HepG2 (cell line): ENCODE data around the gene DPH2. TPM values are rescaled to one million over a fixed set of nuclear protein-coding genes. Genes with fewer than 3 reads are reported as not detected.
A peak's percentile ranks its signal among the peaks of the same experiment; 100 is the strongest.

Experiments
- FOSL2 ChIP-seq: sonication (generic); formaldehyde crosslinking; IDR thresholded peaks from 2 replicates; pipeline ENCODE4 v1.4.0; 2020; ENCODE audit warnings: missing genetic modification reagents
- GABPA ChIP-seq, 2 experiments: IDR thresholded peaks; 2 replicates each; pipeline ENCODE4 v1.6.1; 2011 to 2016; ENCODE audit warnings: low read depth in 2 of 2, low read length in 1 of 2, missing biosample characterization in 1 of 2, missing genetic modification characterization in 1 of 2
- HHEX ChIP-seq: IDR thresholded peaks from 2 replicates; pipeline ENCODE4 v1.6.1; 2016; ENCODE audit warnings: control low read depth
- HOXA7 ChIP-seq: sonication (generic); formaldehyde crosslinking; IDR thresholded peaks from 2 replicates; pipeline ENCODE4 v1.8.1; 2022; ENCODE audit warnings: mild to moderate bottlenecking, missing genetic modification reagents, moderate library complexity
- HOXA9 ChIP-seq: sonication (generic); formaldehyde crosslinking; IDR thresholded peaks from 2 replicates; pipeline ENCODE4 v1.8.1; 2022; ENCODE audit warnings: missing genetic modification reagents, mild to moderate bottlenecking, moderate library complexity, borderline replicate concordance
- MXD4 ChIP-seq: IDR thresholded peaks from 2 replicates; pipeline ENCODE4 v1.6.1; 2016; ENCODE audit warnings: mild to moderate bottlenecking, missing biosample characterization, missing genetic modification reagents
- MZF1 ChIP-seq: sonication (generic); formaldehyde crosslinking; IDR thresholded peaks from 2 replicates; pipeline ENCODE4 v1.8.1; 2023; ENCODE audit warnings: mild to moderate bottlenecking, missing genetic modification reagents, borderline replicate concordance
- NR2C2 ChIP-seq: sonication (generic); formaldehyde crosslinking; IDR thresholded peaks from 2 replicates; pipeline ENCODE4 v1.4.0; 2020; ENCODE audit warnings: missing genetic modification reagents, mild to moderate bottlenecking, moderate library complexity, borderline replicate concordance
- STAT5B ChIP-seq: sonication (generic); formaldehyde crosslinking; IDR thresholded peaks from 2 replicates; pipeline ENCODE4 v1.4.0; 2020; ENCODE audit warnings: missing genetic modification reagents
- TBP ChIP-seq: sonication (generic); formaldehyde crosslinking; IDR thresholded peaks from 2 replicates; pipeline ENCODE4 v1.5.0; 2020; ENCODE audit warnings: missing genetic modification reagents
- ZFP82 ChIP-seq: sonication (generic); formaldehyde crosslinking; IDR thresholded peaks from 2 replicates; pipeline ENCODE4 v1.5.1; 2020; ENCODE audit warnings: mild to moderate bottlenecking, missing genetic modification reagents, borderline replicate concordance
- ZFY ChIP-seq: sonication (generic); formaldehyde crosslinking; IDR thresholded peaks from 2 replicates; pipeline ENCODE4 v1.4.0; 2020; ENCODE audit warnings: missing genetic modification reagents
- ZIK1 ChIP-seq: sonication (generic); formaldehyde crosslinking; IDR thresholded peaks from 2 replicates; pipeline ENCODE4 v1.5.0; 2020; ENCODE audit warnings: mild to moderate bottlenecking, low read depth, missing genetic modification reagents, borderline replicate concordance
- ZNF274 ChIP-seq: sonication (generic); formaldehyde crosslinking; IDR thresholded peaks from 2 replicates; pipeline ENCODE4 v1.5.1; 2020; ENCODE audit warnings: mild to moderate bottlenecking, missing genetic modification reagents
- ZNF33B ChIP-seq: sonication (generic); formaldehyde crosslinking; IDR thresholded peaks from 2 replicates; pipeline ENCODE4 v1.5.1; 2020; ENCODE audit warnings: mild to moderate bottlenecking, missing genetic modification reagents
- polyA plus RNA-seq, 8 experiments: library from polyadenylated mRNA; depleted of rRNA in 3 of 8; stranded (reverse) in 7 of 8; unstranded in 1 of 8; fragments of >200 nt; fragmentation: Illumina TruSeq in 4 of 8; extraction: Trizol in 4 of 8; gene quantifications; 2 replicates each; pipeline versions ENCODE4 v1.2.1 to v1.2.3, GENCODE V29; 2011 to 2016; ENCODE audit warnings: low read depth in 4 of 8, missing spikeins in 1 of 8, mixed read lengths in 1 of 8; ENCODE audit not compliant: insufficient read depth in 1 of 8
- total RNA-seq, 5 experiments: library from RNA; depleted of rRNA; stranded (reverse); fragments of >200 nt; fragmentation: Illumina TruSeq; extraction: Trizol; gene quantifications; 2 replicates each; pipeline ENCODE4 v1.2.3, GENCODE V29; 2016; ENCODE audit warnings: low read depth in 1 of 5
- TF ChIP-seq, protein P1 (sequence below): IDR thresholded peaks from 2 replicates; pipeline ENCODE4 v1.6.1; 2016; ENCODE audit warnings: missing genetic modification reagents, missing compliant biosample characterization
- TF ChIP-seq, protein P2 (sequence below): sonication (generic); formaldehyde crosslinking; IDR thresholded peaks from 2 replicates; pipeline ENCODE4 v1.4.0; 2020; ENCODE audit warnings: missing genetic modification reagents, mild to moderate bottlenecking, borderline replicate concordance
- TF ChIP-seq, protein P3 (sequence below): sonication (generic); formaldehyde crosslinking; IDR thresholded peaks from 2 replicates; pipeline ENCODE4 v1.4.0; 2020; ENCODE audit warnings: mild to moderate bottlenecking, missing genetic modification reagents
- TF ChIP-seq, protein P4 (sequence below): sonication (generic); formaldehyde crosslinking; IDR thresholded peaks from 2 replicates; pipeline ENCODE4 v1.5.1; 2020; ENCODE audit warnings: missing genetic modification reagents, mild to moderate bottlenecking, borderline replicate concordance
- TF ChIP-seq, protein P5 (sequence below): sonication (generic); formaldehyde crosslinking; IDR thresholded peaks from 2 replicates; pipeline ENCODE4 v1.4.0; 2020; ENCODE audit warnings: missing genetic modification reagents

Gene DPH2
- total and polyA plus RNA-seq, 2 of the 13 experiments (the other 11 are each of a cell fraction or from before 2014, with no cell fraction given) = 32.2 to 38.3 TPM

DNA sequence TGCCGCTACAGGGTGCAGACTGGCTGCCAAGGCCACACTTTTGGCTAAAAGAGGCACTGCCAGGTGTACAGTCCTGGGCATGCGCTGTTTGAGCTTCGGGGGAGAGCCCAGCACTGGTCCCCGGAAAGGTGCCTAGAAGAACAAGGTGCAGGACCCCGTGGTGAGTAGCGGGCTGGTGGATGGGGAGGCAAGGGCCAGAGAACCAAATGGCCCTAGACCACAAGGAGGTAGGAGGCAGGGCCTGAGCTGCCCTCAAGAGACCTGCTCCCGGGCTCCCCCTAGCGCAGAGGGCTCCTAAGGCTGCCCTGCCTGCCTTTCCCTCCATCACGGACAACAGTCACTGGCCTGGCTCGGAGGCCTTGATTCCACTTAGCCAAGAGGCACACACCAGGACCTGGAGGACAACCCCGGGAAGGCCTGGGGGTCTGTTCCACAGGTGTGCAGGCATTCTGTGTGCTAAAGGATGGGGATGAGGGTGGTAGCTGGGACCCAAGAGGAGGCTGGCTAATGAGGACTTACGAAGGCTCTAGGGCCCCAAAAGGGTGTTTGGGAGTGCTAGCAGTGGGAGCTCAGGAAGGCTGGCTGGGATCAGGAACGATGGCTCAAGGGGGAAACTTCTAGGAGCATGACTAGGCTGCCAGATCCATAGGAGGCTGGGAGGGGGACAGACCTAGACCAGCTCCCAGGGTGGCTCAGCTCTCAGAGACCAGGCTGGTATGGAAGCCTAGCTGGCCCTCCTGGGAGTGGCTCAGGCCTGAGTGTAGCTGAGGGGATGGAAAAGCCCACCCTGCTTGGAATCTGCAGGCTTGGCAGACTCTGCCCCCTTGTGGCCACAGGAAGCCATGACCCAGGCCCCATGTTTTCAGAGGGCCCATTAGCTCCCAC, 35.5 kb upstream of the DPH2 start (continued):
- TF ChIP-seq ZIK1 (CRISPR knock-in tag) = peak; percentile 29; the same call in 1 of the 2 replicates
- no peak for TF ChIP-seq MXD4 (CRISPR knock-in tag)
- no peak for TF ChIP-seq HOXA9
- TF ChIP-seq, protein P1, sequence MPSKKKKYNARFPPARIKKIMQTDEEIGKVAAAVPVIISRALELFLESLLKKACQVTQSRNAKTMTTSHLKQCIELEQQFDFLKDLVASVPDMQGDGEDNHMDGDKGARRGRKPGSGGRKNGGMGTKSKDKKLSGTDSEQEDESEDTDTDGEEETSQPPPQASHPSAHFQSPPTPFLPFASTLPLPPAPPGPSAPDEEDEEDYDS (CRISPR knock-in tag) = no peak
- TF ChIP-seq, protein P2, sequence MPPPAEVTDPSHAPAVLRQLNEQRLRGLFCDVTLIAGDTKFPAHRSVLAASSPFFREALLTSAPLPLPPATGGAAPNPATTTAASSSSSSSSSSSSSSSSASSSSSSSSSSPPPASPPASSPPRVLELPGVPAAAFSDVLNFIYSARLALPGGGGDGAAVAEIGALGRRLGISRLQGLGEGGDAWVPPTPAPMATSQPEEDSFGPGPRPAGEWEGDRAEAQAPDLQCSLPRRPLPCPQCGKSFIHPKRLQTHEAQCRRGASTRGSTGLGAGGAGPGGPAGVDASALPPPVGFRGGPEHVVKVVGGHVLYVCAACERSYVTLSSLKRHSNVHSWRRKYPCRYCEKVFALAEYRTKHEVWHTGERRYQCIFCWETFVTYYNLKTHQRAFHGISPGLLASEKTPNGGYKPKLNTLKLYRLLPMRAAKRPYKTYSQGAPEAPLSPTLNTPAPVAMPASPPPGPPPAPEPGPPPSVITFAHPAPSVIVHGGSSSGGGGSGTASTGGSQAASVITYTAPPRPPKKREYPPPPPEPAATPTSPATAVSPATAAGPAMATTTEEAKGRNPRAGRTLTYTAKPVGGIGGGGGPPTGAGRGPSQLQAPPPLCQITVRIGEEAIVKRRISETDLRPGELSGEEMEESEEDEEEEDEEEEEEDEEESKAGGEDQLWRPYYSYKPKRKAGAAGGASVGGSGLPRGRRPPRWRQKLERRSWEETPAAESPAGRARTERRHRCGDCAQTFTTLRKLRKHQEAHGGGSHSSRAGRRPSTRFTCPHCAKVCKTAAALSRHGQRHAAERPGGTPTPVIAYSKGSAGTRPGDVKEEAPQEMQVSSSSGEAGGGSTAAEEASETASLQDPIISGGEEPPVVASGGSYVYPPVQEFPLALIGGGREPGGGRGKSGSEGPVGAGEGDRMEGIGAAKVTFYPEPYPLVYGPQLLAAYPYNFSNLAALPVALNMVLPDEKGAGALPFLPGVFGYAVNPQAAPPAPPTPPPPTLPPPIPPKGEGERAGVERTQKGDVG = no peak
- TF ChIP-seq, protein P3, sequence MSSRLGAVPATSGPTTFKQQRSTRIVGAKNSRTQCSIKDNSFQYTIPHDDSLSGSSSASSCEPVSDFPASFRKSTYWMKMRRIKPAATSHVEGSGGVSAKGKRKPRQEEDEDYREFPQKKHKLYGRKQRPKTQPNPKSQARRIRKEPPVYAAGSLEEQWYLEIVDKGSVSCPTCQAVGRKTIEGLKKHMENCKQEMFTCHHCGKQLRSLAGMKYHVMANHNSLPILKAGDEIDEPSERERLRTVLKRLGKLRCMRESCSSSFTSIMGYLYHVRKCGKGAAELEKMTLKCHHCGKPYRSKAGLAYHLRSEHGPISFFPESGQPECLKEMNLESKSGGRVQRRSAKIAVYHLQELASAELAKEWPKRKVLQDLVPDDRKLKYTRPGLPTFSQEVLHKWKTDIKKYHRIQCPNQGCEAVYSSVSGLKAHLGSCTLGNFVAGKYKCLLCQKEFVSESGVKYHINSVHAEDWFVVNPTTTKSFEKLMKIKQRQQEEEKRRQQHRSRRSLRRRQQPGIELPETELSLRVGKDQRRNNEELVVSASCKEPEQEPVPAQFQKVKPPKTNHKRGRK (CRISPR knock-in tag) = no peak
- TF ChIP-seq FOSL2 = peak; percentile 15; the same call in 1 of the 2 replicates
- TF ChIP-seq ZNF33B = no peak
- peak; percentile 38; the same call in 1 of the 2 replicates for TF ChIP-seq ZFY (CRISPR knock-in tag)
- TF ChIP-seq, protein P4, sequence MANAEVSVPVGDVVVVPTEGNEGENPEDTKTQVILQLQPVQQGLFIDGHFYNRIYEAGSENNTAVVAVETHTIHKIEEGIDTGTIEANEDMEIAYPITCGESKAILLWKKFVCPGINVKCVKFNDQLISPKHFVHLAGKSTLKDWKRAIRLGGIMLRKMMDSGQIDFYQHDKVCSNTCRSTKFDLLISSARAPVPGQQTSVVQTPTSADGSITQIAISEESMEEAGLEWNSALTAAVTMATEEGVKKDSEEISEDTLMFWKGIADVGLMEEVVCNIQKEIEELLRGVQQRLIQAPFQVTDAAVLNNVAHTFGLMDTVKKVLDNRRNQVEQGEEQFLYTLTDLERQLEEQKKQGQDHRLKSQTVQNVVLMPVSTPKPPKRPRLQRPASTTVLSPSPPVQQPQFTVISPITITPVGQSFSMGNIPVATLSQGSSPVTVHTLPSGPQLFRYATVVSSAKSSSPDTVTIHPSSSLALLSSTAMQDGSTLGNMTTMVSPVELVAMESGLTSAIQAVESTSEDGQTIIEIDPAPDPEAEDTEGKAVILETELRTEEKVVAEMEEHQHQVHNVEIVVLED (CRISPR knock-in tag) = no peak
- TF ChIP-seq, protein P5, sequence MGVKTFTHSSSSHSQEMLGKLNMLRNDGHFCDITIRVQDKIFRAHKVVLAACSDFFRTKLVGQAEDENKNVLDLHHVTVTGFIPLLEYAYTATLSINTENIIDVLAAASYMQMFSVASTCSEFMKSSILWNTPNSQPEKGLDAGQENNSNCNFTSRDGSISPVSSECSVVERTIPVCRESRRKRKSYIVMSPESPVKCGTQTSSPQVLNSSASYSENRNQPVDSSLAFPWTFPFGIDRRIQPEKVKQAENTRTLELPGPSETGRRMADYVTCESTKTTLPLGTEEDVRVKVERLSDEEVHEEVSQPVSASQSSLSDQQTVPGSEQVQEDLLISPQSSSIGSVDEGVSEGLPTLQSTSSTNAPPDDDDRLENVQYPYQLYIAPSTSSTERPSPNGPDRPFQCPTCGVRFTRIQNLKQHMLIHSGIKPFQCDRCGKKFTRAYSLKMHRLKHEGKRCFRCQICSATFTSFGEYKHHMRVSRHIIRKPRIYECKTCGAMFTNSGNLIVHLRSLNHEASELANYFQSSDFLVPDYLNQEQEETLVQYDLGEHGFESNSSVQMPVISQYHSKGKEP (CRISPR knock-in tag) = no peak
- TF ChIP-seq ZNF274 (CRISPR knock-in tag) = no peak
- no peak for TF ChIP-seq GABPA (IDR thresholded peaks at IDR 0.05; ENCODE audit: low read depth, low read length)
- peak; percentile 62 for TF ChIP-seq GABPA (CRISPR knock-in tag; IDR thresholded peaks at IDR 0.05; ENCODE audit: low read depth)
- TF ChIP-seq TBP = 0 out of 2 replicates have a peak, but pooled peaks have one; percentile 55
- TF ChIP-seq STAT5B = no peak
- TF ChIP-seq ZFP82 (CRISPR knock-in tag) = no peak
- no peak for TF ChIP-seq HHEX (CRISPR knock-in tag)
- TF ChIP-seq NR2C2 (CRISPR knock-in tag) = no peak
- no peak for TF ChIP-seq HOXA7 (CRISPR knock-in tag)
- TF ChIP-seq MZF1 (CRISPR knock-in tag) = no peak
